Karpas-422 (cell line): ENCODE results near the gene GALNTL6. TPM values are rescaled to one million over a fixed set of nuclear protein-coding genes. Genes with fewer than 3 reads are reported as not detected.
A peak's percentile ranks its signal among the peaks of the same experiment; 100 is the strongest.
"Not testable (repeated sequence)": the region's sequence is repeated elsewhere in the genome, so short reads cannot be mapped to it uniquely, and the experiment has no call there.

Source experiments
- DNase-seq: peaks from one replicate; pipeline ENCODE4 v3.0.0-alpha.2; 2015
- H2AFZ ChIP-seq: fragments of 200-600 bp; sonication (generic); 2 replicates; pipeline ENCODE4 v1.6.1; 2014; ENCODE audit warnings: antibody characterized with exemption, low read length, mixed read lengths
- H3K27ac ChIP-seq: fragments of 200-600 bp; sonication (generic); 2 replicates; pipeline ENCODE4 v1.5.1; 2014; ENCODE audit warnings: mild to moderate bottlenecking, low read length, moderate library complexity
- H3K27me3 ChIP-seq: fragments of 200-600 bp; sonication (generic); 2 replicates; pipeline ENCODE4 v1.6.1; 2014; ENCODE audit warnings: low read length, mixed read lengths
- H3K36me3 ChIP-seq: fragments of 200-600 bp; sonication (generic); 2 replicates; pipeline ENCODE4 v1.6.1; 2014; ENCODE audit warnings: low read length, mixed read lengths; ENCODE audit not compliant: insufficient read depth
- H3K4me1 ChIP-seq: fragments of 200-600 bp; sonication (generic); 2 replicates; pipeline ENCODE4 v1.6.1; 2014; ENCODE audit warnings: mild to moderate bottlenecking, low read length, mixed read lengths
- H3K4me2 ChIP-seq: fragments of 200-600 bp; sonication (generic); 2 replicates; pipeline ENCODE4 v1.6.1; 2014; ENCODE audit warnings: low read length, low read depth, mild to moderate bottlenecking; ENCODE audit not compliant: poor library complexity, severe bottlenecking
- H3K4me3 ChIP-seq: fragments of 200-600 bp; sonication (generic); 2 replicates; pipeline ENCODE4 v1.5.1; 2014; ENCODE audit warnings: mild to moderate bottlenecking, antibody characterized with exemption, low read length, mixed read lengths
- H3K79me2 ChIP-seq: fragments of 200-600 bp; sonication (generic); 2 replicates; pipeline ENCODE4 v1.6.1; 2014; ENCODE audit warnings: mild to moderate bottlenecking, low read length, mixed read lengths
- H3K9ac ChIP-seq: fragments of 200-600 bp; sonication (generic); 2 replicates; pipeline ENCODE4 v1.6.0; 2014; ENCODE audit warnings: low read length
- H3K9me2 ChIP-seq: fragments of 200-600 bp; sonication (generic), shearing (Covaris generic); replicated peaks from 2 replicates; pipeline ENCODE4 v1.6.0; 2014; ENCODE audit warnings: mild to moderate bottlenecking, low read length, moderate library complexity; ENCODE audit not compliant: insufficient read depth
- H3K9me3 ChIP-seq: fragments of 300-700, 200-600 bp; sonication (generic); 2 replicates; pipeline ENCODE4 v1.6.1; 2014; ENCODE audit warnings: low read length, mixed read lengths
- H4K20me1 ChIP-seq: fragments of 200-600 bp; sonication (generic); 2 replicates; pipeline ENCODE4 v1.6.1; 2014; ENCODE audit warnings: mild to moderate bottlenecking, antibody characterized with exemption, low read length, low read depth; ENCODE audit not compliant: insufficient read depth
- total RNA-seq: library from RNA; depleted of rRNA; stranded (reverse); fragments of >200 nt; shearing (Covaris generic); gene quantifications from 2 replicates; pipeline ENCODE4 v1.2.3, GENCODE V29; 2014; ENCODE audit warnings: low replicate concordance

GALNTL6 gene
- total RNA-seq, 1 experiment from 2014 or later = not detected

- Histone ChIP-seq H3K4me1 (no peaks in the 10 kb centered on the region), H3K9ac (no peak overlapping the region), H3K79me2 (no peaks in the 10 kb centered on the region), H3K9me2 (no peaks in the 10 kb centered on the region), H3K36me3 (no peaks in the 10 kb centered on the region), H3K4me3 (no peak overlapping the region), H2AFZ (no peak overlapping the region), H3K27me3 (no peaks in the 10 kb centered on the region), H4K20me1 (no peaks in the 10 kb centered on the region), H3K9me3 (no peaks in the 10 kb centered on the region), H3K27ac (no peak overlapping the region), H3K4me2 (no peak overlapping the region)
- DNase-seq = no peak
Measured at GRCh38 chr4:172874944-172875343, 1061.7 kb downstream of the GALNTL6 start.

DNA sequence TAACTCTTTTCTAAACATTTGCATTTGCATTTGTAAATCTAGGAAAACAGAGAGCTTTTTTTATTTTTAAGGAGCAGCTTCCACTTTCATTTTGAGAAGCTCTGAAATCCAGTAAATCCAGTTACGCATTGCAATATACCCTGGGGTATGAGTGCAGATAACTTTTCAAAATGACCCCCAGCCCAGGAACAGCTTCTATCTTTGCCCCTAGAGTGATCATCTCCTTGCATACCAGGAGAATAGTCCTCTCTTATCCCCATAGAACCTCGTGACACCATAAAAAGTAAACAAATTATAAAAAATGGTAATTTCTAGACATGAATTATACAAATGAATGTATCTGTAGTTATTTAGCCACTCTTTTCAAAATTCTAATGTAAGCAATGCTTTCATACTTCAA lies 1063.2 kb downstream of the GALNTL6 start:
- no peak overlapping the region for H3K4me3 ChIP-seq
- H2AFZ ChIP-seq = no peak overlapping the region
- no peaks in the 10 kb centered on the region for H3K27me3 ChIP-seq
- no peak for DNase-seq
- no peaks in the 10 kb centered on the region for H3K9me3 ChIP-seq
- no peak overlapping the region for H3K4me2 ChIP-seq
- H4K20me1 ChIP-seq = no peaks in the 10 kb centered on the region
- no peaks in the 10 kb centered on the region for H3K9me2 ChIP-seq
- no peak overlapping the region for H3K9ac ChIP-seq
- H3K36me3 ChIP-seq = no peaks in the 10 kb centered on the region
- no peaks in the 10 kb centered on the region for H3K79me2 ChIP-seq
- H3K4me1 ChIP-seq = no peaks in the 10 kb centered on the region
- no peak overlapping the region for H3K27ac ChIP-seq

GRCh38 chr4:172881645-172882044 lies 1068.4 kb downstream of the GALNTL6 start:
- no peak overlapping the region for H3K9ac ChIP-seq
- H3K9me2 ChIP-seq = no peaks in the 10 kb centered on the region
- H3K4me2 ChIP-seq = no peak overlapping the region
- no peaks in the 10 kb centered on the region for H4K20me1 ChIP-seq
- no peaks in the 10 kb centered on the region for H3K4me1 ChIP-seq
- no peaks in the 10 kb centered on the region for H3K27me3 ChIP-seq
- no peaks in the 10 kb centered on the region for H3K36me3 ChIP-seq
- H3K9me3 ChIP-seq = no peaks in the 10 kb centered on the region
- no peak overlapping the region for H3K4me3 ChIP-seq
- H3K27ac ChIP-seq = no peak overlapping the region
- no peak for DNase-seq
- no peak overlapping the region for H2AFZ ChIP-seq
- no peaks in the 10 kb centered on the region for H3K79me2 ChIP-seq

- H3K4me1 ChIP-seq, H3K36me3 ChIP-seq, H4K20me1 ChIP-seq, DNase-seq, H3K27me3 ChIP-seq, H3K79me2 ChIP-seq, H3K9me2 ChIP-seq, H2AFZ ChIP-seq, H3K9me3 ChIP-seq, H3K4me3 ChIP-seq, H3K9ac ChIP-seq, H3K27ac ChIP-seq, H3K4me2 ChIP-seq: not testable (repeated sequence)
Measured at GRCh38 chr4:172887358-172887757, 1074.2 kb downstream of the GALNTL6 start.

GRCh38 chr4:172887959-172888358 lies 1074.8 kb downstream of the GALNTL6 start:
- Histone ChIP-seq H4K20me1 (no peaks in the 10 kb centered on the region), H3K36me3 (no peaks in the 10 kb centered on the region), H3K9me3 (no peaks in the 10 kb centered on the region)

DNA sequence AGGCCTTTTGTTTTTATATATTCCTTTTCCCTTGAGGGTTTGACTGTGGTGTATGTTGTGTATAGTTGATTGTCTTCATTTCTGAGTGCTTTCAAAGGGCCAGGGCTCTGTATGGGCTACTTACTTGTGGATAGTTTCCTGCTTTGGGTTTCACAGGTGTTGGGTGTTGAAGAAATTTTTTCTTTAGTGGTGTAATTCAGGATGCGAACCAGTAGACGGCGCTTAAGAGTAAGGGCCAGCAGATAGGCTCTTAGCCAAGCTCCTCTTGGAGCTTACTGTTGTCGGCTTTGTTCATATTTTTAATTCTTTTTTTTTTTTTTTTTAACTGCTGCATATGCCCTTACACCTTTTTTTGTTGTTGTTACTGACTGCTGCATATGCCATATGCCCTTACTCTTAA lies 1079.1 kb downstream of the GALNTL6 start:
- no peaks in the 10 kb centered on the region for H3K27me3 ChIP-seq
- no peaks in the 10 kb centered on the region for H3K9me3 ChIP-seq
- no peaks in the 10 kb centered on the region for H3K4me1 ChIP-seq
- no peaks in the 10 kb centered on the region for H3K79me2 ChIP-seq
- H3K9me2 ChIP-seq = no peaks in the 10 kb centered on the region
- H3K9ac ChIP-seq = no peak overlapping the region
- no peaks in the 10 kb centered on the region for H4K20me1 ChIP-seq
- H3K27ac ChIP-seq = no peak overlapping the region
- H3K36me3 ChIP-seq = no peaks in the 10 kb centered on the region
- H2AFZ ChIP-seq = no peak overlapping the region
- no peak overlapping the region for H3K4me2 ChIP-seq
- no peak overlapping the region for H3K4me3 ChIP-seq
- peak; percentile 56 for DNase-seq

More at GRCh38 chr4:172887959-172888358, 1074.8 kb downstream of the GALNTL6 start:
- no peak overlapping the region for H3K4me3 ChIP-seq
- no peak for DNase-seq
- no peak overlapping the region for H3K4me2 ChIP-seq
- no peak overlapping the region for H3K9ac ChIP-seq
- no peaks in the 10 kb centered on the region for H3K4me1 ChIP-seq
- no peaks in the 10 kb centered on the region for H3K79me2 ChIP-seq
- no peak overlapping the region for H2AFZ ChIP-seq
- H3K27me3 ChIP-seq = no peaks in the 10 kb centered on the region
- no peaks in the 10 kb centered on the region for H3K9me2 ChIP-seq
- no peak overlapping the region for H3K27ac ChIP-seq

GRCh38 chr4:172895699-172896098 lies 1082.5 kb downstream of the GALNTL6 start:
- no peak for DNase-seq
- Histone ChIP-seq H3K4me2 (no peak overlapping the region), H3K27me3 (no peaks in the 10 kb centered on the region), H3K27ac (no peak overlapping the region), H4K20me1 (no peaks in the 10 kb centered on the region), H3K79me2 (no peaks in the 10 kb centered on the region), H3K4me3 (no peak overlapping the region), H3K9me2 (no peaks in the 10 kb centered on the region), H3K9me3 (no peaks in the 10 kb centered on the region), H3K9ac (no peak overlapping the region), H3K4me1 (no peaks in the 10 kb centered on the region), H3K36me3 (no peaks in the 10 kb centered on the region), H2AFZ (no peak overlapping the region)

DNA sequence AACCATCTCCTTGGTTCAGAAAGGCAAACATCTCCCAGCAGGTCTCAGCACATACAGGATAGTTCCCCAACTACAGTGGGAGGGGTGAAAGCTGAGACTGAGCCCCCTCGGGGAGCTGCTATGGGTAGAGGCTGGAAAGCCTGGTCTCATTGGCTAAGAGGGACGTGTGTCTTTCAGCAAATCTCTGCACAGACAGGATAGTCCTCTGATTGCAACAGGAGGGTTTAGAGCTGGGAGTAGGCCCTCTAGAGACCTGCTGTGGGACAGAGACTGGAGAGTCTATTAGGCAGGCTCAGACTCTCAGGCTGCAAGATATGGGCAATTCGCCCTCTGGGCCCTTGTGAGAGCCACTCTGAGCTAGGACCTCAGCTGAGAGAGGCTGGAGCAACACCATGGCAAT lies 1083.8 kb downstream of the GALNTL6 start:
- Histone ChIP-seq H3K9ac (no peak overlapping the region), H3K9me3 (no peaks in the 10 kb centered on the region), H3K36me3 (no peaks in the 10 kb centered on the region), H2AFZ (no peak overlapping the region), H3K4me3 (no peak overlapping the region), H3K27ac (no peak overlapping the region), H3K9me2 (no peaks in the 10 kb centered on the region), H4K20me1 (no peaks in the 10 kb centered on the region), H3K79me2 (no peaks in the 10 kb centered on the region), H3K4me2 (no peak overlapping the region), H3K4me1 (no peaks in the 10 kb centered on the region), H3K27me3 (no peaks in the 10 kb centered on the region)
- no peak for DNase-seq

- Histone ChIP-seq H3K4me3 (no peak overlapping the region), H2AFZ (no peak overlapping the region), H3K36me3 (no peaks in the 10 kb centered on the region), H3K27ac (no peak overlapping the region), H3K9me2 (no peaks in the 10 kb centered on the region), H3K4me1 (no peaks in the 10 kb centered on the region), H3K9ac (no peak overlapping the region), H4K20me1 (no peaks in the 10 kb centered on the region), H3K27me3 (no peaks in the 10 kb centered on the region), H3K79me2 (no peaks in the 10 kb centered on the region), H3K4me2 (no peak overlapping the region), H3K9me3 (no peaks in the 10 kb centered on the region)
- no peak for DNase-seq
Measured at GRCh38 chr4:172898715-172899114, 1085.5 kb downstream of the GALNTL6 start.
